ENCODE measurements around the gene ARID2. TPM values are rescaled to one million over a fixed set of nuclear protein-coding genes. Genes with fewer than 3 reads are reported as not detected.

The ARID2 gene
- total RNA-seq, 2 experiments from 2014 or later = 33.2 to 33.4 TPM

- peaks cover 3% of the 10 kb centered on the region for H3K9me3 Mint-ChIP-seq
- H3K4me1 Mint-ChIP-seq (ENCODE audit: low read depth) = peaks cover 24% of the 10 kb centered on the region
- no peak for TF ChIP-seq CTCF (IDR thresholded peaks at IDR 0.05)
- DNase-seq = no peak
- H3K4me3 Mint-ChIP-seq = no peak overlapping the region
- ChIA-PET CTCF (interaction anchor here (1.1 kb wide), 1 partner anchor 8 kb away, joined by 3 read pairs; no protein-coding TSS in a partner anchor), POLR2A (no interaction called here)
- H3K36me3 Mint-ChIP-seq (ENCODE audit: low read depth) = peaks cover 56% of the 10 kb centered on the region
- H3K27ac Mint-ChIP-seq = no peak overlapping the region
- ATAC-seq = no peak
- intact Hi-C loops (cut with micrococcal nuclease) = no loop called here
- no peaks in the 10 kb centered on the region for H3K27me3 Mint-ChIP-seq
Measured at GRCh38 chr12:45880533-45880932, 151.0 kb downstream of the ARID2 start.

- POLR2A ChIA-PET = no interaction called here
- no peak for DNase-seq
- TF ChIP-seq CTCF (IDR thresholded peaks at IDR 0.05) = no peak
- Mint-ChIP-seq H3K4me1 (ENCODE audit: low read depth) (peaks cover 12% of the 10 kb centered on the region), H3K4me3 (no peak overlapping the region), H3K36me3 (ENCODE audit: low read depth) (peaks cover 58% of the 10 kb centered on the region), H3K9me3 (peaks cover 8% of the 10 kb centered on the region), H3K27me3 (no peaks in the 10 kb centered on the region), H3K27ac (no peak overlapping the region)
- CTCF ChIA-PET = no interaction called here
- intact Hi-C loops (cut with micrococcal nuclease) = no loop called here
- ATAC-seq = no peak
Measured at GRCh38 chr12:45883187-45883586, 153.7 kb downstream of the ARID2 start.

- DNase-seq (no peak), ATAC-seq (no peak)
- H3K9me3 Mint-ChIP-seq = peaks cover 8% of the 10 kb centered on the region
- no peak overlapping the region for H3K27ac Mint-ChIP-seq
- POLR2A ChIA-PET = no interaction called here
- H3K4me1 Mint-ChIP-seq (ENCODE audit: low read depth) = peaks cover 7% of the 10 kb centered on the region
- CTCF ChIA-PET = no interaction called here
- H3K36me3 Mint-ChIP-seq (ENCODE audit: low read depth) = peaks cover 44% of the 10 kb centered on the region
- TF ChIP-seq CTCF (IDR thresholded peaks at IDR 0.05) = no peak
- intact Hi-C loops (cut with micrococcal nuclease) = no loop called here
- H3K27me3 Mint-ChIP-seq = no peaks in the 10 kb centered on the region
- no peak overlapping the region for H3K4me3 Mint-ChIP-seq
Measured at GRCh38 chr12:45886685-45887084, 157.2 kb downstream of the ARID2 start.

- Mint-ChIP-seq H3K27me3 (no peaks in the 10 kb centered on the region), H3K36me3 (ENCODE audit: low read depth) (peaks cover 39% of the 10 kb centered on the region), H3K27ac (no peak overlapping the region), H3K9me3 (peaks cover 8% of the 10 kb centered on the region), H3K4me3 (no peak overlapping the region), H3K4me1 (ENCODE audit: low read depth) (peaks cover 14% of the 10 kb centered on the region)
- intact Hi-C loops (cut with micrococcal nuclease) = no loop called here
- ATAC-seq = no peak
- ChIA-PET CTCF (no interaction called here), POLR2A (no interaction called here)
- no peak for DNase-seq
- TF ChIP-seq CTCF (IDR thresholded peaks at IDR 0.05) = no peak
Measured at GRCh38 chr12:45887544-45887943, 158.0 kb downstream of the ARID2 start.

GRCh38 chr12:45890276-45890675 lies 160.8 kb downstream of the ARID2 start:
- H3K9me3 Mint-ChIP-seq = peaks cover 7% of the 10 kb centered on the region
- DNase-seq = no peak
- no peaks in the 10 kb centered on the region for H3K27me3 Mint-ChIP-seq
- POLR2A ChIA-PET = no interaction called here
- peaks cover 28% of the 10 kb centered on the region for H3K4me1 Mint-ChIP-seq (ENCODE audit: low read depth)
- no peak for TF ChIP-seq CTCF (IDR thresholded peaks at IDR 0.05)
- ATAC-seq = no peak
- CTCF ChIA-PET = no interaction called here
- no peak overlapping the region for H3K4me3 Mint-ChIP-seq
- H3K36me3 Mint-ChIP-seq (ENCODE audit: low read depth) = peaks cover 40% of the 10 kb centered on the region
- no peak overlapping the region for H3K27ac Mint-ChIP-seq
- intact Hi-C loops (cut with micrococcal nuclease) = no loop called here
